NCI-H2196 treated with DMSO at 0.1 percent for 48 hours (cell line): ENCODE measurements around the gene KCNT1.

ENCODE experiments used
- DNase-seq: peaks from one replicate; lab custom pipeline; 2025; ENCODE audit not compliant: unreplicated experiment; lab: John Stamatoyannopoulos, UW

Gene KCNT1

DNA sequence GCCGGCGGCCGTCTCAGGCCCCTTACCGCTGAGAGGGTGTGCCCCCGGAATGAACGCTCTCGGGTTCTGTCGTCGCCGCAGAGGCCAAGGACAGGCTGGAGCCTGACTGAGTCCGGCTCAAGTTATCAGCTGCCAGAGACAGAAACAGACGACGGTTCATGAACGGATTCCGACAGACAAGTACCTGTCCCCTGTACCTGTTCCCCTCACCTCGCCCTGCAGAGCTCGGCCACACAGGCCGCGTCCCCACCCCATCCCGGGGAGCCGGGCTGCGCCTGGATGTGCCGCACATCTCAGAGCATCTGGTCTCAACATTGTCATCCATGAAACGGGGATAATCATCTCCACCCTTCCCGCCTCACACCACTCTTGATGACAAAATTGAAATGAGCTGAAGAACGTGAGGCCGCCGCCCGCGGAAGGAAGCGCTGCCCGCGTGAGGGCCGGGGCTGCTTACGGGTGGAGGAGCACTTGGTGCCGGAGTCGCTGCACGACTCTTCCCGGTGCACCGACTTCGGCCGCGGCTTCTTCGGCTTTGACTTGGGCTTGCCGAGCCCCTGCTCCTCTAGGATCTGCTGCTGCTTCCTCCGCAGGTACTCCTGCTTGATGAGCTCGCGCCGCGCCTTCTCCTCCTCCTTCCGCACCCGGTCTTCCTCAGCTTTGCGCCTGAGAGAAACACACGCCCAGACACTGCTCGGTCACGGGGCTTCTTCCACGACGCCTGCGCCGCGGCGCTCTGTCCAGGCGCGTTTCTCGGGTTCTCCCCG lies 116.1 kb downstream of the KCNT1 start:
- DNase-seq: no peak

DNA sequence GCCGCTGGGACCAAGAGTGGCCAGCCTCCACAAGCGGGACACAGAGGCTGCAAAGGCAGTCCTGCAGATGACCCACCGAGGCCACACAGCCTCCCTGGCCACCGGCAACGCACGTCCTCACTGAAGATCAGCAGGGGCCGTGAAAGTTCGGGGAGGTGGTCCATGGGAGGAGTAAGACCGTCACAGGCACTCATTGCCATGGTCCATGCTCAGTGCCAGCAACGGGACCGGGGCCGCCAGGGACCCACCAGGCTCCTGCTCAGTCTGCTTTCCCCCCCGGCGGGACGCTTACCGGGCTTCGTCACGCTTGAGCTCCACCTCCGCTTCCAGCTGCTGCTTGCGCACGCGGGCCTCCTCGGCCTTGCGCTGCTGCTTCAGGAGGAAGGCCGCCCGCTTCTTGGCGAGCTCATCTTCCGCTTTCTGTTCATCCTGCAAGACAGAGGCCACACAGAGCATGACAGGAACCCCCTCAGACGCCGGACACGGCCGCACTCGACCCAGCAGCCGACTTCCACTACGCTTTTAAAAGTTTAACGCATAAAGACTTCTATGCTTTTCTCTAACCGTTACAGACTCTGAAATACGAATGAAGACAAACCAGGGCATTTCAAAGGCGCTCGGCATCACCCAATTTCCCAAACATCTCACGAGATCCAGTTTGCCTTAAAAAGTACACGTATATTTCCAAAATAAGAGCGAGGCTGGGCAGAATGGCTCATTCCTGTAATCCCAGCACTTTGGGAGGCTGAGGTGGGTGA lies 116.9 kb downstream of the KCNT1 start:
- no peak for DNase-seq

DNA sequence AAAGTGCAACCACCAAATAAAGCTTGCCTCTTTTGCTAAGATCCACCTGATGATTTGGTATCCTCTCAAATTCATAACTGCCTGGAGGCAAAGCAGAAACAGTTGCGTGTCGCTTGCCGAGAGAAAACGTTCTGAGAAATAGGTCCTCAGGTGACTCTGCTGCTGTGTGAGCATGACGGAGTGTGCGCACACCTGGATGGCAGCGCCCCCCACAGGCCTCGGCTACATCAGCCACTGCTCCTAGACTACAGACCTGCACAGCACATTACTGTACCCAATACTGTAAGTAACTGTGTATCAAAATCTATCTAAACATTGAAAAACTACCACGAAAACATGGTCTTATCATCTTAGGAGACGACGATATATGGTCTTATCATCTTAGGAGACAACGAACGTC lies 117.9 kb downstream of the KCNT1 start:
- no peak for DNase-seq

DNA sequence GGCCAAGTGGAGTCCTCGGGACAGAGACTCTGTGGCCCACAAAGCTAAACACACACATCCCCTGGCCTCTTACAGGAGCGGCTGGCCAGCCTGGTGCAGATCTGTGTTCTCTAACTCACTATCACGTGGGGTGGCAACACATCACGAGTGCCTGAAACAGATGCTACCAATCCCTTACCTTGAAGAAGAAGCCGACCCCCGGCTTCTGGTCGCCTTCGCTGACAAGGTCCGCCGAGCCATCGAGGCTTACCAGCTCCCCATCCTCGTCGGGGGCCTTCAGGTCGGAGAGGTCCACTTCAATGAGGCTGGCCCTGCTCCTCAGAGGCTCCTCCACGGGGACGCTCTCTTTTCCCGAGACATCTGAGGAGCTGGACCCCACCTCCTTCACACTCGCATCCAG lies 118.7 kb downstream of the KCNT1 start:
- DNase-seq: no peak

DNA sequence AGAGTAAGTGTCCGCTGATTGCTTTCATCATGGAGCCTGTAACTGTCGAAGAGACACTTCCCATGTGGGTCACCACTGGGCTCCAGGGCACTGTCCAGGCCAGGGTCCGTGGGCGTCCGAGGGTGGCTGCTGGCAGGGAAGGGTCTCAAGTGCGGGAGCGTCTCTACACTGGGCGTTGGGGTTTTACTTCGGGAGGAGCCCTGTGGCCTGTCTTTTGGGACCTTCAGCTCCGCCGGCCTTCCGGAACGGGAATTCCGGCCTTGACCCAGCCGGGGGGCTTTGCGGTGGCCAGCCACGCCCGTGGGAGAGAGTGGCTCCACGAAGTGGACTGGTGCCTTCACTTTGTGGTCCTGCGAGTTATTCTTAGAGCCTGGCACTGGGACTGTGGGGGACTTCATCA lies 119.1 kb downstream of the KCNT1 start:
- no peak for DNase-seq

DNA sequence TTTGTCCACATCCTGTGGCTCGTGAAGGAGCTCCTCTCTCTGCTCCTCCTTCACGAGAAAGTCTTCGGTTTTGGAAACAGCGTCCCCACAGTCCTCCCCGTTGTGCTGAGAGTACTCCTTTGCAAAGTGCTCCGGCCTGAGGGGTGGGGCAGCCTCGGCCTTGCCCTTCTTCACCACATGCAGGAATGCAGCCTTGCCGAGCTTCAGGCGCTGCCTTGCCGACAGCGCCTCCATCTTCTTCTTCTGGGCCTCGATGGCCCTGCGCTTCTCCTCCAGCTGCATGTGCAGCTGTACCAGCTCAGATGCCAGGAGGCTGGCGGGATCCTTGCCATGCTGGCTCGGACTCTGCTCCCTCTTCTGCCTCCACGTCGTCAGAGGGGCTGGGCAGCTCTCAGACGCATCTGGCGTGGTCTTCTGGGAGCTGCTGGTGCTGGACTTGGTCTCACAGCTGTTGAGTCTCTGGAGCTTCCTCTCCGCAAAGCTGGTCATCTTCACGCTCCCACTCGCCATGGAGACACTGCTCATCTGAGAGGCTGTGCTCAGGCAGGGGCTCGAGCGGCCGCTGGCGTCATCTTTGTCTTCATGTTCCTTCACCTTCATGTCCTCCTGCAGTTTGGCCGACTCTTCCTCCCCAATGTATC lies 119.9 kb downstream of the KCNT1 start:
- DNase-seq: no peak

DNA sequence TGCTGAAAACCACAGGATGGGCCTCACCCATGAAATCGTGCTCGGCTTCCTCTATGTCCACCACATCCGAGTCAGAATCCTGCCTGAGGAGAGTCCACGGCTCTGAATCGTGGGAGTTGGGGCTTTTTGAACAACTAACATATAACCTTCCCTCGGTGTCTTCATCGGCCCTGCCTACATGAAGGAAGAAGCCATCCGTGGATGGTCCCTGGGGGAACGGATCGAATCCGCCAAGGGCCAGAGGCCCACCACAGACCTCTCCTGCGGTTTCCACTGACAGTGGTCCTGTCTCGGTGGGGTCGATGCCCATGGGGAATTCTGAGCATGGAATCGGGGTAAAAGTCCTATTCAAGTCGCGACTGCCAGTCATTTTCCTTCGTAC lies 120.4 kb downstream of the KCNT1 start:
- no peak for DNase-seq

DNA sequence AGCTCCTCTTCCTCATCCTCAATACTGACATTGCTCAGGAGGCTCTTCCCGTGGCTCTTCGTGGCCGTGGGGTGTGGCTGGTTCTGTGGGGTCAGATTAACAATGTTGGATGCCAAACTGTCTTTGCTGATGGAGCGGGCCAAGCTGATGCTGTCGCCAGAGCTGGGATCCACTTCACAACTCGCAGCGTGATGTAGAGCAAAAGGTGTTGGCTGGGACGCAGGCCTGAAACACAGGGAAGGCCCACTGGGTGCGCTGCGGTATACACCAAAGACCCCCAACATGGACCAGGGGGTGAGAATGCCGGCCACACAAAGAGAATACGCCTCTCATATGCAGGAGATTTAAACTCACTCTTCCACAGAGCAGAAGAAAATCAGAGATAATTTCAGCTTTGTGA lies 121.1 kb downstream of the KCNT1 start:
- no peak for DNase-seq

DNA sequence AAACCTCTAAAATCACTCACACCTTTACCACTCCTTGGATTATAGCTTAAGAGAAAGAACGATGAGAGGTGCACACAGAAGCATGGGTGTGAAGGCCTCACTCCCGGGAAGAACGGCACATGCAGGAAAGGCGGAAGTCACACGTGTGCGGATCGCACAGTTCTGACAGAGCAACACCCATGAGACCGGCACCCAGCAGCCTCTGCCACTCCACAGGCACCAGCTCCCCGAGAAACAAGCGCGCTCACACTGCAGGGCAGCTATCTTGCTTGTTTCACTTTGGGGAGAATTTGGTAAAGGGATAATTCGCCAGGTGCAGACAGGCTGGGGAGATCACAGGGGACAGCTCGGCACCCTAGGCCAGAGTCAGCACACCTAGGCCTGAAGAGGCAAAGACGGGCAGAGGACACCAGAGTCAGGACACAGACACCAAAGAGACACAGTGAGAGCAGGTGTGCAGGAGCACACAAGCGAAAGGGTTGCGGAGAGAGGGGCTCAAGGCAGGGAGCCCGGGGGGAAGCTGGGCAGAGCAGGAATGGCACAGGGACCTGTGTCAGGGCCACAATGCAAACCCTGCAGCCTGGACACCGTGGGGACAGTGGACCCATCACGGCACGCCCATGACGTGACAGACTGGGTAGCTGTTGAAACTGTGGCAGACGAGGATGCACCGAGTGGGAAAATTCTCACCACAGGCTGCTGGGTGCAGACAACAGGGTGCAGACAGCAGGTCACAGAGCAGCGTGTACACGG lies 123.6 kb downstream of the KCNT1 start:
- DNase-seq: no peak

DNA sequence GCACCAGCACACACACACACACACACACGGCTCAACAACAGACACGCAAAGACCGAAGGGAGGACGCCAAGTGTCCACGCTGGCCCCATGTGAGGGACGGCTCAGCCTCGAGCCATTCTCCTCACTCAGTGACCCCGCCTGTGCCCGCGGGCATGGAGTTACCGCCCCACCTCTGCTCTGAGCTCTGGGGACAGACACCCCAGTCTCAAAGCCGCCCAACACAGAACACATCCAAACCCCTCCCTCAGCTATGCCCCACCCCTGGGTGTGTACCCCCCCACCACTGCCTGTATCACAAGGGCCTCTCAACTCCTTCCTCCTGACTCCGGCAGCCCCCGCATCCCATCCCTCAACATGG lies 124.2 kb downstream of the KCNT1 start:
- no peak for DNase-seq

DNA sequence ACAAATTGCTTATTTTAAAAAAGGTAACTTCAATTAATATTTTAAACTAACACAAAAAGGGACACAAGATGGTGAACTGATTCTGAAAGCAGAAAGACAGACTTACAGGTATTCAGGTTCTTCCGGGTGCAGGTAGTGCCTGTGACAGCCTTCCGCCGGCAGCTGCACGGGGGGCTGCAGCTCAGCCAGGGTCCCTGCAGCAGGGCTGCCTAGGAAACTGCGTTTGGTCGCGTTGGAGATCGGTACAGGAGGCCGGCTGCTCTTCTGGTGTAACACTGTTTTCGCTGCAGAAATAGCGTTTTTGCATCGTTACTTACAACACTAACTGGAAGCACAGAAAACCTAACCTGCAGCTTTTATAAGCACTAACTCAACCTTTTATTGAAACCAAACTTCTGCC lies 125.3 kb downstream of the KCNT1 start:
- no peak for DNase-seq

DNA sequence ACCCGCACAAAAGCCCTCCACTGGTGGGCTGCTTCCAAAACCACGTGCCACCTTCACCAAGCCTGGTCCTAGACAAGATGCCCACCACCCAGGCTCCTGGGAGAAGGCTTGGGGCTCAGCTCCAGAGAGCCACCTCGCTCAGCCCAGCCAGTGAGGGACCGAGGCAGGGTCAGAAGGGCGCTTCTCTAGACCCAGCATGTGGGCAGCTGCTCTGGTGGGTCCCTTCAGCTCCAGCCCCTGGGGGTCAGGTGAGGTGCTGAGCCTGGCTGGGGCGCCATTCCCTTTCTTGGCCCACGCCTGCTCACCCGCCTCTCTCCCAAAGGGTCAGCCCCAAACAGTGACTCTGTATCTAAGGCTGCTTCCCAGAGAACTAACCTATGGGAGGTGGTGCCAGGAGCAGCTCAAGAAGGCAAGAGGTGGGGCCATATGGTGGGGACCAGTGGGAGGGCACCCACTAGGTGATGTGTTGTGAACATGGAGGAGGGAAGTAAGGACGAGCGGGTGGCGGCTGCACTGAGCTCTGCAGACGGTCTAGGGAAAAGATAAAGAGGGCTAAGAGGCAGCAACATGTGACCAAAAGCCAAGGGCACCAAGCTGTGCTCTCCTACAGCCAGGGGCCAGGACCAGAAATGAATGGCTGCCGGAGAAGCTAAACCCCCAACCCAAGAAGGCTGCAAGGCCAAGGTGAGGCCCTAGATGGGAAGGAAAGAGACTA lies 126.0 kb downstream of the KCNT1 start:
- DNase-seq: no peak

DNA sequence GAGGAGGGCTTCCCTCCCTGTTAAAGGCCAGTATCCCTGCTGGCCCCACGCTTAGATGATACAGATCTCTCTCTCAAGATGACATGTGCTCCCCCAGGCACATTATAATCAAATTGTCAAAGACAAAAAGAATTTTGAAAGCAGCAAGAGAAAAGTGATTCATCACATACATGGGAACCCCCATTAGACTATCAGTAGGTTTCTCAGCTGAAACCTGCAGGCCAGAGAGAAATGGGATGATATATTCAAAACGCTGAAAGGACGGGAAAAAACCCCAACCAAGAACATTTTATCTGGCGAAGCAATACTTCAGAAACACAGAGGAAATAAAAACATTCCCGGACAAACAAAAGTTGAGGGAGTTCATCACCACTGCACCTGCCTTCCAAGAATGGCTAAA lies 126.7 kb downstream of the KCNT1 start:
- no peak for DNase-seq

DNA sequence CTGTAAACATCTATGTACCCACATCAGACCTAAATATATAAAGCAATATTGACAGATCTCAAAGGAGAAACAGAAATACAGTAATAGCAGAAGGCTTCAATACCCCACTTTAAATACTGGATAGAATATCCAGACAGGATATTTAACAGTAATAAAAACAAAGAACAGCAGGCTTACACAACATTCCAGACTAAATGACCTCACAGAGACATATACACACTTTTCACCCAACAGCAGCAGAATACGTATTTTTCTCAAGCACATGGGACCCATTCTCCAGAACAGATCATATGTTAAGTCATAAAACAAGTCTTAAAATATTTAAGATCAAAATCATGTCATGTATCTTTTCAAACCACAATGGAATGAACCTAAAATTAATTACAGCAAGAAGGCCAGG lies 128.5 kb downstream of the KCNT1 start:
- DNase-seq: no peak

DNA sequence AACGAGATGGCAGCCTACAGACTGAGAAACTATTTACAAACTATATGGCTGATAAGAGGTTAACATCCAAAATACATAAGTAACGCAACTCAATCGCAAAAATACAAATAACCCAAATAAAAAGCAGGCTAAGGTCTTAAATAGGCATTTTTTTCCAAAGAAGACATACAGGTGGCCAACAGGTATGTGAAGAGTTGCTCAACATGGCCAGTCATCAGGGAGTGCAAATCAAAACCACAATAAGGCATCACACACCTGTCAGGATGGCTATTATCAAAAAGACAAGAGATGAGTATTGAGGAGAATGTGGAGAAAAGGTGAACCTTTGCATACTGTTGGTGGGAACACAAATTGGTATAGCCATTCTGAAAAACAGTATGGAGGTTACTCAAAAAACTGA lies 131.9 kb downstream of the KCNT1 start:
- DNase-seq: no peak

DNA sequence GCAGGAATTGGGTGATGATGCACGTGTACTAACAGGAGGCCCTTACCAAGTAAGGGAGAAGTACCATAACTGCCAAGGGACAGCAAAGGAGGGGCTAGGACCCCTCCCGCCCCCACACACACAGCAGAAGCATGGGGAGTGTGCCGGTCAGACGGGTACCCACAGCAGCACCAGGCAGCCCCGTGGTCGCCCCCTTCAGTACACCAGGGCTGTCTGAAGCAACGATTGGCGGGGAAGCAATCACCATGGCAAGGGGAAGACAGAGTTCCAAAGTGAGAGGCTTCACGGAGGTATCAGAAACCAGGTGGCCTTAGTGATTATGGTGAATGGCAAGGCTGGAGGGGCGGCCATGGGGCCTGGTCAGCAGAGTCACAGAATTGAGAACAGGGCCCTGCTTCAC lies 133.1 kb downstream of the KCNT1 start:
- DNase-seq: no peak

DNA sequence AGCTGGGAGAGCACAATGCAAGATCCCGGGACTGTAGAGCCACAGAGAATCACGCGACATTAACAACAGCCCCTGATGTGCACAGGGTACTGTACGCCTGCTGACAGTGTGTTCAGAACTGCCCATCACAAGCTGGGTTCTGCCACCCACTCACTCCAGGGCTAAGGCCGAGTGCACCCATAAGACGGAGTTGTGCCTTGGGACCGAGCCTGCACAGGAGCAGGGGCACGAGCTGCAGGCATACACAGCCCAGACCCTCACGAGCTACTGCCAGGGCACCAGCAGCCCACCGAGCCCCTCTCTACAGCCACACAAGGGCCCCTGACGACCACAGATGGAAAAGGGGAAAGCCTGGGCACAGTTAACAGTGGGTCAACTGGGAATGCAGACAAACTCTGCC lies 137.5 kb downstream of the KCNT1 start:
- DNase-seq: no peak

DNA sequence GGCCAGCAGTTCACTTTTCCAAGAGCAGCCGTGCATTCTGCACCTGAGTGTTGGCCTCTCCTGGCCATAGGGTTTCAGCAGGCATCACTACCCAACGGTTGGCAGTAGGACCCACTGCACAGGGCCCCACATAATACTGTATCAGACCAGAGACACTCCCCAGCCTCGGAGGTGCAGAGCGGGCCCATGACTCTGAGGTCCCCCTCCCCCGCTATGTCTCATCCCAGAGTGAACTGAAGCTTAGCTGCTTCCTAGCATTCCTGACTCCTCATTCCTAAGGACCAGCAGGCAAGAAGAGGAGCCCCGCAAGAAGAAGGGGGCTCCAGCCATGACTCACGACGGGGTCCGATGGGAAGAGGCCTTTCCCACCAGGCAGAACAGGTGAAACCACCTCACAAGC lies 138.1 kb downstream of the KCNT1 start:
- DNase-seq: no peak

DNA sequence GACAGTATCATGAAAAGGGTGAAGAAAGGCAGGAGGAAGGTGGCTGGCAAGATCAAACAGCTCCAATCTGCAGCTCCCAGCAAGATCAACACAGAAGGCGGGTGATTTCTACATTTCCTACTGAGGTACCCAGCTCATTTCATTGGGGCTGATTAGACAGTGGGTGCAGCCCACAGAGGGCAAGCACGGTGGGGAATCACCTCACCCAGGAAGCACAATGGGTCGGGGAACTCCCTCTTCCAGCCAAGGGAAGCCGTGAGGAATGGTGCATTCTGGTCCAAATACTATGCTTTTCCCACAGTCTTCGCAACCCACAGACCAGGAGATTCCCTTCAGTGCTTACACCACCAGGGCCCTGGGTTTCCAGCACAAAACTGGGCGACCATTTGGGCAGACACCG lies 138.6 kb downstream of the KCNT1 start:
- DNase-seq: no peak
